ENCODE results near the gene ANKRD18A.
"Not testable (repeated sequence)": the region's sequence is repeated elsewhere in the genome, so short reads cannot be mapped to it uniquely, and the experiment has no call there.

The ANKRD18A gene

DNA sequence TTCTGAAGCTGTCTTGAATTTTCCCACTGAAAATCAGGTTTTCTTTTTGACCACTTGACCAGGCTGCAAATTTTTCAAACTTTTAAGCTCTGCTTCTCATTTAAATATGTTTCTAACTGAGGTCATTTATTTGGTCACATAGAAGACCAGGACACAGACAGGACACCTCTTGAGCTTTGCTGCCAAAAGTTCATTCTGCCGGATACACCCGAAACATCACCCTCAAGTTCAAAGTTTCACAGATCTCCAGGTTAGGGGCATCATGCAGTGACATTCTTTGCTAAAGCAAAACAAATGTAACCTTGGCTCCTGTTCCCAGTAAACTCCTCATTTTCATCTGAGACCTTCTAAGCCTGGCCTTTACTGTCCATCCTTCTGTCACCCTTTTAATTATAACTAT, 65.4 kb downstream of the ANKRD18A start:
- not testable (repeated sequence) for FAIRE-seq; DNase-seq (ENCODE audit: extremely low spot score, insufficient read length, low read depth)

DNA sequence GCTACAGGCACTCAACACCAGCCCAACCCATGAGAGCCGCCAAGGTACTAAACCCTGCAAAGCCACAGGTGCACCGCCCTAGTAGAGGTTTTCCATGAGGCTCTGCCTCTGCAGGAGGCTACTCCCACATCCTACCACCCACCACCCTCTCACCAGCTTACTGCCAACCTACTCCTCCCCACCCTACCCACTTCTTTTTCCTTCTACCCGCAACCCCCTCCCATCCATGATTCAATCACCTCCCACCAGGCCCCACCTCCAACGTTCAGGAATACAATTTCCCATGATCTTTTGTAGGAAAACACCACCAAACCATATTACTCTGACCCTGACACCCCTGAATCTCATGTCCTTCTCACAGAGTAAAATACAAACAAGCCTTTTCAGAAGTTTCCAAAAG, 67.4 kb downstream of the ANKRD18A start:
- FAIRE-seq; DNase-seq (ENCODE audit: extremely low spot score, insufficient read length, low read depth): not testable (repeated sequence)

GRCh38 chr9:38546497-38547163, 73.8 kb downstream of the ANKRD18A start:
- not testable (repeated sequence) for FAIRE-seq; DNase-seq (ENCODE audit: extremely low spot score, insufficient read length, low read depth)

DNA sequence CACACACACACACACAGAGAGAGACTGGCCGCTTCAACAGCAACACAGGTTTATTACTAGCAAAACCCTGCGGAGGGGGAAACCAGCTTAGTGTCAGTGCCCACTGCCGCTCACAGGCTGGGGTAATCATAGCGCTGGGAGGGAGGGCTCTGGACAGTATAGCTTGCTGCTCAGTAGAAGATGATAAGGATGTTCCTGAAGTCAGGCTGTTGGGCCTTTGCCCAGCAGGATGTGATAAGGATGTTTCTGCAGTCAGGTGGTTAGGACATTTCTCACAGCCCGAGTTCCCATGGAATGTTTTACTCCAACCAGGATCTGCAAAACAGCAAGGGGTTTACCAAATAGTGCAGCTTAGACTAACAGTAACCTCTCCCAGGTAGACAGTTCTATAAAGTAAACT, 79.9 kb downstream of the ANKRD18A start:
- DNase-seq (ENCODE audit: extremely low spot score, insufficient read length, low read depth); FAIRE-seq: not testable (repeated sequence)

DNA sequence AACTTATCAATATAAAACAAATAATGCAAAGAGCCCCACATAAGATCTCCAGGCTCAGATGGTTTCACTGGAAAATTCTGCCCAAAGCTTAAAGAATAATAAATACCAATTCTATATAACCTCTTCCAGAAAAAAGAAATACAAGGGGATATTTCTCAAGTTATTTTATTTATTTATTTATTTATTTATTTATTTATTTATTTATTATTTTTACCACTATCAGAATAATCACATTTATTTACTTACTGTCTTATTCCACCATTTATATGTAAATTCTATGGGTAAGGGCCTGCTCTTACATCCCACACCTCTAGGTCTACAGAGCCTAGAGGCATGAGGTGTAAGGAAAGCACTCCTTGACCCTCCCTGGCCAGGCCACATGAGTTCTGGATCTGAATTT, 91.1 kb downstream of the ANKRD18A start:
- no peak for DNase-seq (ENCODE audit: extremely low spot score, insufficient read length, low read depth)
- FAIRE-seq: no peak

- DNase-seq (ENCODE audit: extremely low spot score, insufficient read length, low read depth) (no peak), FAIRE-seq (no peak)
These were observed 92.9 kb downstream of the ANKRD18A start for GRCh38 chr9:38527503-38527902.

DNA sequence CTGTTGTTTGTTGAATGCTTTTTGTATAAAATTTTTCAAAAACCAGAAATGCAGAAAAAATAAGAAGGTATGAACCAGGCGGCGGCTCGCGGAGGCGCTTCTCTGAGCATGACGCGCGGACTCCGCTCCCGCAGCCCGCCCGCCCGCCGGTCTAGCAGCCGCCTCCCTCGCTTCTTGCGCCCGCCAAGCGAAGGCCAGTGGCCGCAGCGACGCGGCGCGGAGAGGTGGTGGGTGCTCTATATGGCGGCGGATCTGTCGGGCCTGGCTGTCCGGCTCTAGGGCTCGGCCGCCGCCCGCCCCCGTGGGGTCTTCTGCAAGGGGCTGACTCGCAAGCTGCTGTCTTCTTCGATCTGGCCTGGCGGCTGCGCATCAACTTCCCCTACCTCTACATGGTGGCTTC, 93.8 kb downstream of the ANKRD18A start:
- no peak for FAIRE-seq
- DNase-seq (ENCODE audit: extremely low spot score, insufficient read length, low read depth): no peak

- FAIRE-seq (no peak), DNase-seq (ENCODE audit: extremely low spot score, insufficient read length, low read depth) (no peak)
These were observed 97.3 kb downstream of the ANKRD18A start for GRCh38 chr9:38523121-38523520.

DNA sequence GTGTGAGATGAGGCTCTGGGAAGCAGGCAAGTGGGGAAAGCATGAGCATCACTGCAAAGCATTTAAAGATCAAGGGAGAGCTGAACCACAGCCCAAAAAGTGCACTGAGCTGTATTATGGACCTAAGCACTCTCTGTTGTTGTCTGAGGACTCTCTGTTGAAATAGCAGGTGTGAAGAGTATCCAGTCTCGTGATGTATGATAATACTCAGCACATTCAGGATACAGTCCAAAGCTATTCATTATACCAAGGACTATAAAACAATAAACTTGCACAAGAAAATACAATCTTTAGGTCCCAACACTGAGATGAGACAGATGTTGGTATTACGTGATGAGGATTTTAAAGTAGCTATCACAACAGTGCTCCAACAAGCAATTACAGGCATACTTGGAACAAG, 98.6 kb downstream of the ANKRD18A start:
- no peak for DNase-seq (ENCODE audit: extremely low spot score, insufficient read length, low read depth)
- no peak for FAIRE-seq
